ENCODE data around the gene ANO4.
A peak's percentile ranks its signal among the peaks of the same experiment; 100 is the strongest.

The ANO4 gene

GRCh38 chr12:100794441-100795173 lies at the start of gene ANO4:
Gene ANO4 (plus strand): TSS chr12:100794776. CDS start chr12:100901786, 107,010 bp downstream.
- peak; percentile 52 for DNase-seq

GRCh38 chr12:100745378-100746071 lies 49.1 kb upstream of the ANO4 start:
- no peak for DNase-seq

- no peak for DNase-seq
These were observed 41.7 kb upstream of the ANO4 start for GRCh38 chr12:100752841-100753240.

GRCh38 chr12:100753837-100754236 lies 40.7 kb upstream of the ANO4 start:
- DNase-seq = peak; percentile 49

- no peak for DNase-seq
These were observed 39.4 kb upstream of the ANO4 start for GRCh38 chr12:100755186-100755585.

GRCh38 chr12:100758083-100758482 lies 36.5 kb upstream of the ANO4 start:
- no peak for DNase-seq

- DNase-seq = no peak
These were observed 27.2 kb upstream of the ANO4 start for GRCh38 chr12:100767371-100767770.

GRCh38 chr12:100767950-100768349 lies 26.6 kb upstream of the ANO4 start:
- DNase-seq = no peak

- DNase-seq = no peak
These were observed 15.5 kb upstream of the ANO4 start for GRCh38 chr12:100778967-100779590.

GRCh38 chr12:100789146-100789545 lies 5.4 kb upstream of the ANO4 start:
- no peak for DNase-seq

GRCh38 chr12:100789975-100790374 lies 4.6 kb upstream of the ANO4 start:
- no peak for DNase-seq

- DNase-seq = no peak
These were observed 4.0 kb upstream of the ANO4 start for GRCh38 chr12:100790552-100790951.

- DNase-seq = no peak
These were observed 1.4 kb upstream of the ANO4 start for GRCh38 chr12:100793182-100793581.

GRCh38 chr12:100795174-100795799 lies 711 bp downstream of the ANO4 start:
- peak; percentile 52 for DNase-seq

- DNase-seq = peak; percentile 21
These were observed 1.2 kb downstream of the ANO4 start for GRCh38 chr12:100795800-100796179.

GRCh38 chr12:100796621-100797020 lies 2.0 kb downstream of the ANO4 start:
- DNase-seq = no peak

GRCh38 chr12:100797246-100797645 lies 2.7 kb downstream of the ANO4 start:
- DNase-seq = no peak

- no peak for DNase-seq
These were observed 3.2 kb downstream of the ANO4 start for GRCh38 chr12:100797786-100798185.

- no peak for DNase-seq
These were observed 3.9 kb downstream of the ANO4 start for GRCh38 chr12:100798286-100799160.

GRCh38 chr12:100799770-100800169 lies 5.2 kb downstream of the ANO4 start:
- DNase-seq = no peak

- DNase-seq = no peak
These were observed 6.1 kb downstream of the ANO4 start for GRCh38 chr12:100800723-100801122.

- no peak for DNase-seq
These were observed 6.7 kb downstream of the ANO4 start for GRCh38 chr12:100801320-100801719.

- DNase-seq = no peak
These were observed 14.2 kb downstream of the ANO4 start for GRCh38 chr12:100808777-100809176.

All from DMS79 treated with DMSO at 0.1 percent for 48 hours (cell line).